Activated CD4-positive, alpha-beta T cell treated with anti-CD3 and anti-CD28 coated beads for 4 hours (primary cell): Measurements from ENCODE around the gene C1QTNF3.
"Not testable (repeated sequence)": the region's sequence is repeated elsewhere in the genome, so short reads cannot be mapped to it uniquely, and the experiment has no call there.

Experiments used
- DNase-seq, 2 donors: peaks; one replicate each; pipeline ENCODE4 v3.0.0-alpha.2; 2020

C1QTNF3 gene

DNA sequence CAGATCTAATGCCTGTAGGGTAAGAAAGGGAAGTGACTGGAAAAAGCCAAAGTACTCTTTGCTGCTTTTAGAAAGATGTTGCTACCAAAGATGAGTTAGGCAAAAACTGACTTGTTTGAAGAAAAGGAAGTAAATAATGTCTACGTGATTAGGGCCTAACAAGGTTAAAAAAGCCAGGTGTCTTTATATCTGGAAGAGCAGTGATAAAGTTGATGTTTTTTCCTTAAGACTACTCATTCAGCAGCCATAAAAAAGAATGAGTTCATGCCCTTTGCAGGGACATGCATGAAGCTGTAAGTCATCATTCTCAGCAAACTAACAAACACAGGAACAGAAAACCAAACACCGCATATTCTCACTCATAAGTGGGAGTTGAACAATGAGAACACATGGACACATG, 21.7 kb downstream of the C1QTNF3 start:
- no peak for DNase-seq

DNA sequence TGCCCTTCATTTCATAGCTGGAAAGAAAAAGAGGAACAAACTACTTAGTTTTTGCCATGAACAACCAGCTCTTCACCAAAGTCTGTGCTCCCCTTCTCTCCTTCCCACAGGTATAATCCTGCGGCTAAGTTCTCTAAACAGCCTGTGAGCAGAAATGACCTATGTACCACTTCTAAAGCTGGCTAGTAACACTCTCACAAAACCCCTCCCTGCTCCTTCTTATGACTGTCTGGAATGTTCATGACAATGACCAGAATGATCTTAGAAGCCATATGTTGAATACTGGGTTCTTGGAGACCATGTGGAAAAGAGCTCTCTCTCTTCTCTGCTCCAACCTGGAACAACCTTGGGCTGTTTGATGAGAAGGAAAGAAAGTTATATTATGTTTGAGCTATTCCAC, 22.3 kb downstream of the C1QTNF3 start:
- no peak for DNase-seq

DNA sequence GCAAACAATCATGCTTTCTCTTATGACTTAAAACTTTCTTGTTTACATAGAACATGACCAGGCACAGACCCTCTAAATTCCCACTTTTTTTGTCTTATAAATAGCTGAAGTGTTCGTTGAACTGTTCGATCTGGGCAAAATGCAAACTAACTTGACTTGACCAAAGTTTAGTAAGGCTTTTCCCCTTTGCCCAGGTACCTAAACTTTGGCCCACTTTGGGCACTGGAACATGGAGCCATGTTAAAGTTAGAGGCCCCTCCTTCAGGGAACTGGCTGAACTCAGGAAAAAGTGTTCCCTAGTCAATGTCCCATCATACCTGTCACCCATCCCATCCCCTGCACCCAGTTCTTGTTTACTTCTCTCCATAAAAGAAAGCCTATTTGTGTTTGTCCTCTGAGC, 25.8 kb downstream of the C1QTNF3 start:
- no peak for DNase-seq

DNA sequence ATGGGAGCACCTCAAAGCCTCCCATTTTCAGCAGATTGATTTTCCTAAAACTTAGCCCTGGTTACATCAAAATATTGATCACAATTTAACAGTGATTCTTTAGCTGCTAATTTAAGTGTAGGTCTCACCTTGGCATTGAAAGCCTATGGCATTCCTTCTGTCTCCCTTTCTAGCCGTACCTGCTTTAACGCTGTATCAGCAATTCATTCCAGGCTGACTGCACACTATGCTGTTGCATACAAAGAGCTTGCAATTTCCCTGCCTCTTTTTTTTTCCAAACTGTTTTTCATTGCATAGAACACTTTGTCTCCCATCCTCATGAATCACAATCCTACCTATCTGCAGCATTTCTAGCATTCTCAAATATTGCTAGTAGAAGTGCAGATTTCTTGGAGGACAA, 26.3 kb downstream of the C1QTNF3 start:
- no peak for DNase-seq

DNA sequence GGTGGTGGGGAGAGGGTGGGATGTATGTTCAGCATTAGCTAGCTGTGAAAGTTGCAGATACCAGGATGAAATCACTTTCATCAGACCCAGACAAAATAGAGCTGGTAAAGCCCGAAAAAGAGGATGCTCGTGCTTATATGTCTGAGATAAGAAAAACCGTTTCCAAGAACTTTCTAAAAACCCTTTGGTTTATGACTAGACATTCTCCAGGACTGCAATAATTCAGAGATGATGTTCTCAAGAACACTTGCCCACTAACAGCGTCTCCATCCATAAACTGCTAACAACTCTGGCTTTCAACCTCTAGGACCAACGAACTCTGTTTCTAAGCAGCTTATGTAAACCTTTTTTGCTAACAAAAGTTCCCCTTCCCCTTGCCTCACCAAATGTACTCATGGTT, 26.8 kb downstream of the C1QTNF3 start:
- DNase-seq: no peak

DNA sequence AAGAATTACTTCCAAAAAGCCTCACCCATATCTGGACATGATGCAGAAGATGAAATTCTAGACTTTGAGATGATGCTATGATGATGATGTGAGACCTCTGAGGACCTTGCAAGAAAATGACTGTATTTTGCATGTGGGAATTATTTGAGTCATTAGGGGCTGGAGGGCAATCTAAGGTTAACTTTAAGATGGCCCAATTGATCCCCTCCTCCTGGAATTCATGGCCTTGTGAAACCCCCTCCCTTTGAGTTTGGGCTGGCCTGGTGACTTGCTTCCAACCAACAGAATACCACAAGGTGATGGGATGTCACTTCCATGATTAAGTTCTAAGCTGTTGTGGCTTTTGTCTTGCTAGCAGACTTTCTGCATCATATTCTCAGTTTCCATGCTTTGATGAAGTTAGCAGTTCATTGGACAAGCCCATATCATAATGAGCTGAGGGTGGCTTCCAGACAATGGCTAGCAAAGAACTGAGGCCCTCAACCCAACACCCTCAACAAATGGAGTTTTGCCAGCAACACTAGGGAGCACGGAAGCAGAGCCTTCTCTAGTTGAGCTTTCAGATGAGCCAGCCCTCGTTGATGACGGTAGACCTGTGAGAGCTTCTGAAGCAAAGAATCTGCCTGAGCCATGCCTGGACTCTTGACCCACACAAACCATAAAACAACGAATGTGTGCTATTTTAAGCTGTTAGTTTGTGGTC, 27.7 kb downstream of the C1QTNF3 start:
- no peak for DNase-seq

DNA sequence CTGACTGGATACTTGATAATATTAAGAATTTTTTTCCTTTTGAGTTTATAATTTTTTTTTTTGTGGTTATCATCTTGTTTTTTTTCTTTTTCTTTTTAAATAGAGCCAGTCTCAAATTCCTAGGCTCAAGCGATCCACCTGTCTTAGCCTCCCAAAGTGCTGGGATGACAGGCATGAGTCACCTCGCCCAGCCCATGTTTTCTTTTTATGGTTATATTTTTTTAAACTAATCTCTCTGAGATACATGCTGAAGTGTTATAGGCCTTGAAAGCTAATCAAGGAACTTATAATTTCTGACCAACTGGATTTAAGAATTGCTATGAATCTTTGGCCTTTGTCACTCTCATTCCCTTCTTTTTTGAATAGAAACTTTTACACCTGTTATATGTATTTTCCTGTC, 28.4 kb downstream of the C1QTNF3 start:
- no peak for DNase-seq

DNA sequence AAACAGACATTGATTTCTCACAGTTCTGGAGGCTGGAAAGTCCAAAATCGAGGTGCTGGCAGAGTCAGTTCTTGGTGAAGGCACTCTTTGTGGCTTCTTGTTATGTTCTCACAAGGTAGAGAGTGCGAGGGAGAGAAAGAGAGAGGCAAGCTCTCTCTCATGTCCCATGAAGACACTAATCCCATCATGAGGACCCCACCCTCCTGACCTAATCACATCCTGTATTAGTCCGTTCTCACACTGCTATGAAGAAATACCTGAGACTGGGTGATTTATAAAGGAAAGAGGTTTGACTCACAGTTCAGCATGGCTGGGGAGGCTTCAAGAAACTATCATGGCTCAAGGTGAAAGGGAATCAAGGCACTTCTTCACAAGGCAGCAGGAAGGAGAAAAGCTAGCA, 29.5 kb downstream of the C1QTNF3 start:
- no peak for DNase-seq

DNA sequence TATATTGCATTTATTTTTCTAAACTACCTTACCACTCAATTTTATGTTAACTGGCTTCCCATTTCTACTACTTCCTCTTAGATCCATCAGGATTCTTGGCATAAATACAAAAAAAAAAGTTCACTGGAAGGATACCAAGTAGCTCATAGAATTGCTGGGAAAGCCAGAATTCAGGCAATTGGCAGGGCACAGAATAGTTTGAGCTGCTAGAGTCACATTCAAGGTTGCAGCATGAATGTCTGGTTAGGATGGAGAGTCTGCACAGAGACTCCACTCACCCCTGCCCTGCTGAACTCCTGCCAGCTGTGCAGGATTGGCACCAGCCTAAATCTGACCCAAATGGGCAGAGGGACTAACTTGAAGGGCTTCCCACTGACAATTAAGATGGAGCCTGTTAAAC, 30.2 kb downstream of the C1QTNF3 start:
- DNase-seq: no peak

DNA sequence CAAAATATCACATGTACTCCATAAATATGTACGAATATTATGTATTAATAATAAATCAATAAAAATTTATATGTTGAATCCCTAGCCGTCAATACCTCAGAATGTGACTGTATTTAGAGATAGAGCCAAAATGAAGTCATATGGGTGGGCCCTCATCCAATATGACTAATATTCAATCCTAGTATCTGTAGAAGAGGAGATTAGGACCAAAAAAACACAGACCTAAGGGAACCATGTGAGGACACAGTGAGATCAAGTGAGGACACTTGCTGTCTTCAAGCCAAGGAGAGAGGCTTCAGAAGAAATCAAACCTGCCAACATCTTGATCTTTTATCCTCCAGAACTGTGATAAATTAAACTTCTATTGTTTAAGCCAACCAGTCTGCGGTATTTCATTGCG, 31.5 kb downstream of the C1QTNF3 start:
- DNase-seq: no peak

DNA sequence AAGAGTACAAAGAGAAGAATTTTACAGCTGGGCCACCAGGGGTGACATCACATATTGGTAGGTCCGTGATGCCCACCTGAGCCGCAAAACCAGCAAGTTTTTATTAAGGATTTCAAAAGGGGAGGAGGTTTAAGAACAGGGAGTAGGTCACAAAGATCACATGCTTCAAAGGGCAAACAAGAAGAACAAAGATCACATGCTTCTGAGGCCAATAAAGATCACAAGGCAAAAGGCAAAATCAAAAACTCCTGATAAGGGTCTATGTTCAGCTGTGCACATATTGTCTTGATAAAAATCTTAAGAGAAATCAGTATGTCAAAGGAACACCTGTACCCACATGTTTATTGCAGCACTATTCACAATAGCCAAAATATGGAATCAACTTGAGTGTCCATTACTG, 32.9 kb downstream of the C1QTNF3 start:
- DNase-seq: not testable (repeated sequence)

DNA sequence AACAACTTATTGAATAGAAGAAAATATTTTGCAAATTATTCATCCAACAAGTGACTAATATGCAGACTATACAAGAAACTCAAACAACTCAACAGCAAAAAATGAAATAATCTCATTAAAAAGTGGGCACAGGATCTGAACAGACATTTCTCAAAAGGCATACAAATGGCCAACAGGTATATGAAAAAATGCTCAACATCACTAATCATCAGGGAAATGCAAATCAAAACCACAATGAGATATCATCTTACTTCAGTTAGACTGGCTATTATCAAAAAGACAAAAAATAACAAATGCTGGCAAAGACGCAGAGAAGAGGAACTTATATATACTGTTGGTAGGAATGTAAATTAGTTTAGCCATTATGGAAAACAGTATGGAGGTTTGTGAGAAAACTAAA, 33.4 kb downstream of the C1QTNF3 start:
- DNase-seq: no peak

DNA sequence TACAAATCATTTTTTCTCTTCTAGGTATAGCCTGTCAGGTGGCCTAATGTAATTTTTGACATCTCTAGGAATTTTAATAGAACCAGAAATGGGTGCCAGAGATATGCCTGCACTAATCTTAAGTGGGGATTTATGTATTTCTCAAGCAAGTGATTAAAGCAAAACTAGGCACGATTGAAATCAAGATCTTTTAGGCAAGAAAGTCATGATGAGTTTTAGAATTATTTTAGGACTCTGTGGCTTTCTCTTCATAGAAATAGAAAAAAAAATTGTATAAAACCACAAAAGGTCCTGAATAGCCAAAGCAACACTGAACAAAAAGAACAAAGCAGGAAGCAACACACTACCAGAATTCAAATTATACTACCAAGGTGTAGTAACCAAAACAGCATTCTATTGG, 34.2 kb downstream of the C1QTNF3 start:
- no peak for DNase-seq

DNA sequence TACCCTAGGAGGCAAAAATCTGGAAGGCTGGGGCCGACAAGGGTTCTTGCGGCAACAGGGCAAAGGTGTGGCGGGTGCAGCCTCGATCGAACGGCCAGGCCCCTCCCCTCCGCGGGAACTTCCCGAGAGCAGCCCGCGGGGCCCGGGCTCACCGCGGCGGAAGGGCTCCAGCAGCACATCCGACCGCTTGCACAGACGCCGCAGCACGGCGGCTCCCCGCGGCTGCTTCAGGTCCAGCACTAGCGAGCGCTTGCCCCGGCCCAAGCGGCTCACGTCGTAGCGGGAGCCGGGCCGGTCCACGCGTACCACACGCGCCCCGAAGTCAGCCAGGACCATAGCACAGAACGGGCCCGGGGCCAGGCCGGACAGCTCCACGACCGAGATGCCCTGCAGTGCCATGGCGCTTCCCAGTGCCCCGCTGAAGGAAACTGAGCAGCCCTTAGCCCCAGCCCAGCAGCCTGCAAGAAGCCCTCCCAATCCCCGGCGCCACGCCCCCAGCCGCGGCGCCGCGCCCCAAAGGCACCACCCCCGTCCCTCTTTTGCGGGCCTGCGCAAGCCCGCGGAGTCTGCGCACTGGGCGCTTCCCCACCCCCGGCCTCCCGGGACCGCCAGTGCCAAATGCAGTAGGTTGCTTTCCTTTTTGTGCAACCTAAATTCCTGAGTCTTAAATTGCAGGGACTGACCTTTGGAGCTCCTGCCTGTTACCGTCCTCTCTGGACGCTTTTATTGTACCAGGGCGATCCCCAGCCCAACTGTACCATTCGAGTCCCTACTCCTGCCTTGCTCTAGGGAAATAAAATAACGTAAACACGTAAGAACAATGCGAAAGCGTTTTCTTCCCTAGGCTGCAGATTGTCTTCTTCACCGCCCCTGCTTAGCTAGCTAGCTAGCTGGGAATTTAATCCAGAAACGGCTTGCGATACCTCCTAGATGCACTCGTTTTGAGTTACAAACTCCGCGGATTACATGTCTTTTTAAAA, 35.1 kb downstream of the C1QTNF3 start, which contains the start of gene AMACR:
Gene AMACR (minus strand): TSS at position 430 of the 980 bp plus-strand sequence. CDS start 31 bp downstream, at position 399.
- DNase-seq: peak; percentile 79 to 85

DNA sequence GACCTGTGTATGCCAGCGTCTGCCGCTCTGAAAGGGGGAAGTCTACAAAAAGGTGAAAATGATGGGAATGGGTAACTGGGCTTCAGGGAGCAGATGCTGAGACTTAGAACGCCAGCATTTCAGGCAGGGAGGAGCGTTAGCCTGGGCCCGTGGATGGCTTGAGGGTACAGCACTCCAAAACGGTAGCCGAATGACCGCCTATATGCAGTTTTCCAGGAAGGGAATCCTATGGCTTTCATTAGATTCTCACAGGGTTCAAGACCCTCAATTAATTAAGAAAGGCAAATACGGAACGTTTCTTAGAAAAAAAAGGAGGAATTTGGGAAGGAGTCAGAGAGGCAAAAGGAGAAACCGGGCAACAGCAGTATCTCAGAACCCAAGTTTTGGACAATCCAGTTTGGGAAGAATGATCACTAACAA, 35.8 kb downstream of the C1QTNF3 start:
- no peak for DNase-seq

DNA sequence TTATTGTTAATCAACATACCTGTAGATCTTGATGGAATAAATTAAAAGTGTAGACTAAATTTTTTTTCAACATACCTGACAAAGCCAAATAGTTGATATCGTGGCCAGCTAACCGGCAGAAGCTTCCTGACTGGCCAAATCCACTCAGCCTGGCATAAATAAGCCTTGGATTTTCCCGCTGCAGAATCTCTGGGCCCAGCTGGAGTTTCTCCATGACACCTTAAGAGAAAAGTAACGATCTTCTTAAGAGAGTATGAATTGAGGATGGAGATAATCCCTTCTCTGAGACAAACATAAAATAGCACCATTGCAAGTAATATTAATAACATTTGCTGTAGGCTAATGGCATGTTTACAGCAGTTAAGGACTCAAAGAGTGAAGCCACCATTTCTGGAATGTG, 37.3 kb downstream of the C1QTNF3 start:
- no peak for DNase-seq

DNA sequence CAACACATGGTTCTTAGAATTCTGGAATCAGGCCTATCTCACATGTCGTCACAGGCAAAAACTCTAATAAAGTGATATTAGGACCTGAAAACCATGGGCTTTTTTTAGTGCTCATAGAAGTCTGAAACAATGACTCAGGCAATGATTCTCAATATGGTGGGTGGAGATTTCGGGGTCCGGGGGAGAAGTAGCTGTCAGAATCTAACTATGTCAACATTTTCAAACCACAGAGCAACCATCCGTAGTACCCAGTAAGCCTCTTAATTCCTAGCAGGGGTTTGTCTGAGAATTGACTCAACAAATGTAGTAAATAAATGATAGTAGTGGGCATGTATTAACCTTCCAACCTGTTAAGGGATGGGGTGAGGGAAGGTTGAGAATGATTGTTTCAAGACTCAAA, 37.8 kb downstream of the C1QTNF3 start:
- no peak for DNase-seq

DNA sequence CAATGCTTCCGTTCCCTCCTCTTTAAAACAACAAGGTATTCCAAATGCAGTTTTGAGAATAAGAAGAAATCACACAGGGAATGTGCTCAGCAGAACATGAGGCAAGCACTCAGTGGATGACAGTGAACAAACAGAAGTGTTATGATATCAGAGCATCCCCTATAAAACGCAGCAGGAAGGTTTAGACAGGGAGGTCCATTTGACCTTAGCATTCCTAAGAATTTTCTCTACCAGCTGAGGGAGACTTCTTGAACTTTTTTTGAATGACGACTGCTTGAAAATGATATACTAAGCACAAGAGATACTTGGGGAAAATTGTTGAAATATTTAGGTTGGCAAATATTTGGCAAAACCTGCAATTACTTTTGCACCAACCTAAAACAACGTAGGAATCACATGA, 39.1 kb downstream of the C1QTNF3 start:
- no peak for DNase-seq

DNA sequence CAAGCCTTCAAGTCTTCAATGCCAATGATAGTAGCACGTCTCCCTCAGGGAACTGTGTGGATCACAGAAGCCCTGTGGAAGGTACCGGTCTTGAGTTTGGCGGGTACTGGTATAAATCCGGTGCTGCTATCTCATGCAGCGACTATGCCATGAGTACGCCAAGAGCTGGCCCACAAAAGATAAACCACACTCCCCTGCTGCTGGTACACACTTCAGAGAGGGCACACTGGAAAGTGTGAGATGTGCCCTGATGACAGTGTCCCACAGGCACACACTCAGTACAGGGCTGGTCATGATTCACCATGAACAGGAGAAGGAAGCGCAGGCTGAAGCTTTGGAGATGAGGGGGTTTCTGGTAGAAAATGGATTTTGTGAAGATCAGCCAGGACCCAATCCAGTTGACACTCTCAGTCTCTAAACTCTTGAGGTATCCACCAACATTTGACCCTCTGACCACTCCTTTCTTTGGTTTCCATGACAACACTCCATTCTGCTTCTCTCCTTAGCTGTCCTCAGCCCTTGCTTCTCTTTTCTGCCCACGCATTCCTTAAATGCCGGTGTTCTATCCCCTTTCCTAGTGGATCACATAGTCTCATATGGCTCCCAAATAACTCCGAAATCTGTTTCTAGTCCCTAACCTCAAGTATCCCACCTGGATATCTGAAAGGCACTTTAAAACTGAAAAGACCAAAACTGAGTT, 40.2 kb downstream of the C1QTNF3 start:
- DNase-seq: no peak

DNA sequence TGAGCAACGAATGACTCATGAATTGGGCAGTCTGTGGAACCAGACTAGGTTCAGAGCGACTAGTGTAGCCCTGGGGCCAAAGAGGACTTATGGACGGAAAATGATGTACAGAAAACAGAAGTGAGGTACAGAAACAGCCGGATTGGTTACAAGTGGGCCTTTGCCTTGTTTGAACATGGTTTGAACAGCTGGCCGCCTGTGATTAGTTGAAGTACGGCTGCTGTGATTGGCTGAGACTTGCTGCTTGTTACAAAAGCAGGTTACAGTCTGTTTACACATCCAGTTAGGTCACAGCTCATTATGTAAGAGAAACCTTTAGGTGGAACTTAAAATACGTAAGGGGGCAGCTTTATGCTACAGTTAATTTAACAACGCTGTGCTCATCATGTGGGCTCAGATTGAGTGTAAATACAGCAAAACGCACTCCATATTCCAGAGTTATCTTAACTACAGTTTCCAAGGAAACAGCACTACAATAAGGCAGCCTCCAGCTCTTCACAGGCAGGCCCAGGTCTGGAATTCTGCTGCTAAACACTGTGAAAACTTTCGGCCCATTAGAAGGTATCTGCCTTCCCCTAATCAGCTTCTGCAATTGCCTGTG, 41.7 kb downstream of the C1QTNF3 start:
- no peak for DNase-seq

DNA sequence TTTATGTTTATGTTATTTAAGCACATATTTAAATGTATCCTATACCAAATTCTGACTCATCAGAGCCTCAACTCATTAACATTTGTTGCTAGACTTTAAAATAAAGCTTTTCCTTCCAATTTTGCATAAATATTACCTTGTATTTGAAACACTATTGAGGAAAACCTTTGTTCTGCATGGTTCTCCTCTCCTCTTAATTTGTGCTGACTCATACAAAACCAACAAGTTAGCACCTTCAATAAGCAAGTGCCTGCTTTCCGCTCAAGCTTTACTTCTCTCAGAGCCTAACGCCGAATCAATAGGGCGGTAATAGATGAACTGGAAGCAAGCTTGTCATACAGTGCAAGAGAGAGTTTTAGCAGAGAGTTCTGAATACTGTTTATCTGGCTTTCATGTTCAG, 43.0 kb downstream of the C1QTNF3 start:
- no peak for DNase-seq

DNA sequence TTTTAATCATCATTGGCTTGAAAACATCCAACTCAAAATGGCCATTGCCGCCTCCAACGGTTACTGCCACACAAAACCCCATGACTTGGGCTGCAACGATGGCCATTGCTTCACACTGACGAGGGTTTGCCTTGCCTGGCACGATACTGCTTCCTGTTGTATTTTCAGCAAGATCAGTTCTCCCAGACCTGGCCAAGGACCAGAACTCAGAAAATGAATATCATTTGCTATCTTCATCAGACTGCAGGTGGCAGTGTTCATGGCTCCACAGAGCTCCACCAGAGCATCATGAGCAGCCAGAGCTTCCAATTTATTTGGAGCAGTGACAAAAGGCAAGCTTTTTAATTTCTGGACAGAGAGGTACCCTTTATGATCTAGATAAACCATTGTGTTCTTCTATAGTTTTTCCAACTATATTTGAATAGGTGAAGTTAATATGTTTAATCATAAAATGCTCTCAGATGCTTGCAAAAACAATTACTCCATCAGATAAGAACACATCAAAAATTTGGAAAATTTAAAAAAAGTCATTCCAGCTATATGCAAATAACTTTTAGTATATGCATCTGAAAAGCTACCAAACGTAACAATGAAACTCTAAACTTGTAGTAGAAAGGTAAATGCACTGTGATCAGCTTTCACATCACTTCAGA, 45.6 kb downstream of the C1QTNF3 start:
- DNase-seq: peak; percentile 7 to 12

DNA sequence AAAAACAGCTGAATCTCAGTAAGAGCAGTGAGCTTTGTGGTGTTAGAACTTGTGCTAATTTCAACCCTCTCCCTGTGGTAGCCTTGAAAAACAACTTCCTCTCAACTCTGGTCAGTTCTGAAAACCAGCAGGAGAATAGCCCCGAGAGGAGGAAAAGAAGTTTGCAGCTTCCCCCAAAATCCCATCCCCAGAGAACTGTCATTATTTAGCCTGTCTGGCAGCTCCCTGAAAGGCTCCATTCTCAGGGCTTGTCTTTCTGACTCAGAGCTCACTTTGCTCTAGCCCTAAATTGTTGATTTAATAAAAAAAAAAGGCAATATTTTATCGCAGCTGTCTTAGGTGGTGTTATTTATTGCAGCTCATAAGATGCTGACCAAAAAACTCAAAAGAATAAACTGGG, 47.1 kb downstream of the C1QTNF3 start:
- DNase-seq: no peak
